HEK293T (cell line): Measurements from ENCODE around the gene PPP6R3.

Source experiments
- ARNT ChIP-seq: fragments of 450-650 bp; IDR thresholded peaks from 2 replicates; pipeline ENCODE4 v1.6.1; 2017; ENCODE audit warnings: mild to moderate bottlenecking
- BHLHE40 ChIP-seq: fragments of 450-650 bp; IDR thresholded peaks from 2 replicates; pipeline ENCODE4 v1.6.1; 2016; ENCODE audit warnings: mild to moderate bottlenecking, moderate library complexity, borderline replicate concordance
- CTBP1 ChIP-seq: fragments of 450-650 bp; IDR thresholded peaks from 2 replicates; pipeline ENCODE4 v1.6.1; 2016; ENCODE audit warnings: borderline replicate concordance
- ELF4 ChIP-seq: fragments of 450-650 bp; IDR thresholded peaks from 2 replicates; pipeline ENCODE4 v1.6.1; 2017; ENCODE audit warnings: antibody characterized with exemption
- FOXA1 ChIP-seq: fragments of 450-650 bp; IDR thresholded peaks from 2 replicates; pipeline ENCODE4 v1.6.1; 2016; ENCODE audit warnings: mild to moderate bottlenecking
- FOXK2 ChIP-seq: fragments of 450-650 bp; IDR thresholded peaks from 2 replicates; pipeline ENCODE4 v1.6.1; 2016; ENCODE audit warnings: mild to moderate bottlenecking
- FOXM1 ChIP-seq: fragments of 450-650 bp; IDR thresholded peaks from 2 replicates; pipeline ENCODE4 v1.6.1; 2017; ENCODE audit warnings: mild to moderate bottlenecking, borderline replicate concordance
- L3MBTL2 ChIP-seq: fragments of 450-650 bp; conservative IDR thresholded peaks from 2 replicates; pipeline ENCODE4 v1.6.1; 2016; ENCODE audit warnings: mild to moderate bottlenecking
- LEF1 ChIP-seq: fragments of 450-650 bp; IDR thresholded peaks from 2 replicates; pipeline ENCODE4 v1.6.1; 2017; ENCODE audit warnings: mild to moderate bottlenecking, borderline replicate concordance
- PKNOX1 ChIP-seq: fragments of 450-650 bp; IDR thresholded peaks from 2 replicates; pipeline ENCODE4 v1.6.1; 2016
- SP1 ChIP-seq: fragments of 450-650 bp; IDR thresholded peaks from 2 replicates; pipeline ENCODE4 v1.6.1; 2017
- SUZ12 ChIP-seq: fragments of 450-650 bp; IDR thresholded peaks from 2 replicates; pipeline ENCODE4 v1.6.1; 2016; ENCODE audit warnings: mild to moderate bottlenecking
- TARDBP ChIP-seq: fragments of 450-650 bp; IDR thresholded peaks from 2 replicates; pipeline ENCODE4 v1.6.1; 2016

DNA sequence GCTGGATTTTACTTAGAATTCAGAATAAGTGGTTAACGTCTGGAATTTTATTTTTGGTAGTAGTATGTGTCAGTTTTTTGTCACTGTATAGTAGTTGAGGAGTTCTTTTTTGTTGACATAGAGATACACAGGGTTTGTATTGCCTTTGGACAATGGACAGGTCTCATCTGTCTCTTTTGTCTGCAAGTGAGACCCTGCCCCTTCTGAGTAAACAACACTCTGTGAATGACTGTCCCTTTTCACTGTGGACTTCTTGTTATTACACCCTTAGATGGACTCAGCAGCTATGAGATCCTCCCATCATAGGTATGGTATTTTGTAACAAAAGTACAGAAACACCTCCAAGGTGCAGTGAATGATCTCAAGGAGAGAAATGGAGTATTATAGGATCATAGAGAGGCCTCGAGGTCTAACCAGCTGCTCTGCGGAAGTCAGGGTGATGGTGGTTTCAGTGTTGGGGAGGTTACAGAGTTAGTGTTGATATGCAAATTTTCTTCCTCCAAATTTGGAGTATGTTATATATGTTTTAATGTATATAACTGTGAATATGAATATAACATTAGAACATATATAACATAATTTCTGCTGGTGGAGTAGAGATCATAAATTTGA, 7.8 kb downstream of the PPP6R3 start:
- TF ChIP-seq BHLHE40 (no peak), TARDBP (no peak), SUZ12 (no peak), FOXK2 (no peak), FOXM1 (no peak), L3MBTL2 (no peak), FOXA1 (no peak), PKNOX1 (no peak), SP1 (no peak), ARNT (no peak), CTBP1 (no peak), LEF1 (no peak), ELF4 (no peak)
